Gastroesophageal sphincter (tissue), 3 donors: Measurements from ENCODE around the gene LRRC53.
A peak's percentile ranks its signal among the peaks of the same experiment; 100 is the strongest.

Source experiments
- CTCF ChIP-seq, 4 experiments: fragments of 200-600 bp in 2 of 4; fragments of 450-650 bp in 2 of 4; sonication (generic) in 1 of 4; IDR thresholded peaks; one replicate each; pipeline ENCODE4 v1.5.1; 2017 to 2019; ENCODE audit warnings: antibody characterized with exemption in 4 of 4, mild to moderate bottlenecking in 2 of 4, moderate library complexity in 2 of 4
- POLR2A ChIP-seq, 2 donors: fragments of 450-650 bp; IDR thresholded peaks; one replicate each; pipeline ENCODE4 v1.6.1; 2017; ENCODE audit warnings: antibody characterized with exemption in 2 of 2, mild to moderate bottlenecking in 2 of 2, moderate library complexity in 1 of 2
- POLR2AphosphoS5 ChIP-seq: sonication (generic); formaldehyde crosslinking; IDR thresholded peaks from one replicate; pipeline ENCODE4 v1.6.1; 2017; ENCODE audit warnings: antibody characterized with exemption

- TF ChIP-seq CTCF (IDR thresholded peaks at IDR 0.05) = peak; percentile 40 to 63 (median 46)
- no peak for TF ChIP-seq POLR2A (IDR thresholded peaks at IDR 0.05)
- no peak for TF ChIP-seq POLR2AphosphoS5
These were observed 43.3 kb downstream of the LRRC53 start for GRCh38 chr1:74468982-74469603.
